Transverse colon (tissue), 4 donors: Measurements from ENCODE around the gene DCST2.

ENCODE experiments used
- EP300 ChIP-seq: sonication (generic); formaldehyde crosslinking; IDR thresholded peaks from one replicate; pipeline ENCODE4 v1.6.1; 2017; ENCODE audit warnings: antibody characterized with exemption, low read depth
- POLR2A ChIP-seq: fragments of 450-650 bp; IDR thresholded peaks from one replicate; pipeline ENCODE4 v1.6.1; 2016; ENCODE audit warnings: antibody characterized with exemption, mild to moderate bottlenecking, moderate library complexity
- POLR2AphosphoS5 ChIP-seq, 3 donors: sonication (generic); formaldehyde crosslinking; IDR thresholded peaks; one replicate each; pipeline ENCODE4 v1.6.1; 2016; ENCODE audit warnings: antibody characterized with exemption in 3 of 3
- TF ChIP-seq, protein P1 (sequence below), 5 experiments: fragments of 200-600 bp in 3 of 5; fragments of 450-650 bp in 2 of 5; sonication (generic) in 3 of 5; IDR thresholded peaks; 1 replicate in 2 of 5; 2 replicates in 3 of 5; pipeline ENCODE4 v1.5.1; 2016 to 2017; ENCODE audit warnings: antibody characterized with exemption in 5 of 5, inconsistent platforms in 3 of 5, mild to moderate bottlenecking in 2 of 5, moderate library complexity in 1 of 5

DNA sequence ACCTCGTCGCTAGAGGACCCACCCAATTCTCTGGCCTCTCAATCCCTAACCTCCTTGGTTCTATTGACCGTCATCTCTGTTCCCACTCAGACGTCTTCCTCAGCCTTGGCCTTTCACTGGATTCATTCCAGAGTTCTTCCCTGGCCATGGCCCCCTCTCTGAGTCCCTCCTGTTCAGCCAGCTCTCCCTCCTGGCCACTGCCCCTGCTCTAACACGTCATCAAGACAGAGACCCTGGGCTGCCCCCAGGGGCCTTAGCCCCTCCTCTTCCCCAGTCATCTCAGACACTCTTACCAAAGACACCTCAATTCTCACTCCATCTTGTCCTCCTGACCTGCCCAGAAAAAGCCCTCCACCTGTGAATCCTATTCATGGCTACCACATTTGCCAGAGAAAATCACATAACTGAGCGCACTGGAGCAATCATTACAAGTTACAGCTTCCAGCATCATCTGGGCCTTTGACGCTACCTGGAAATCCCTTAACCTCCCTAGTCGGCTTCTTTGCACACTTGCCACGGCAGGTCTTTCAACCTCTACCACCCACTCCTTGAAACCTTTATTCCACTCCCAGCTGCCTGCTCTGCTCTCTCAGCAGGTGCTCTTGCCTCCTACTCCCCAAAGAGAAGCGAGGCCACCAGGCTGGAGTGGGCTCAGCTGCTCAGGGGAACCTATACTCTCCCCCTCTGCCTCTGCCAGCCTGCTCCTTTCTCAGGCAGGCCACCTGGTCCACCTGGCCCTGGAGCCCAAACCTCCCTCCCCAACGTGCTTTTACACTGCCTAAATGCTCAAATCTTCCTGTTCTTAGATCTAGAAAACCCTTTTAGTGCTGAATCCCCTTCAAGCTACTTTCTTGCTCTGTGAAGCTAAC lies 14.0 kb downstream of the DCST2 start:
- TF ChIP-seq EP300 (no peak), POLR2A (no peak), POLR2AphosphoS5 (IDR thresholded peaks at IDR 0.05) (no peak)
- TF ChIP-seq, protein P1, sequence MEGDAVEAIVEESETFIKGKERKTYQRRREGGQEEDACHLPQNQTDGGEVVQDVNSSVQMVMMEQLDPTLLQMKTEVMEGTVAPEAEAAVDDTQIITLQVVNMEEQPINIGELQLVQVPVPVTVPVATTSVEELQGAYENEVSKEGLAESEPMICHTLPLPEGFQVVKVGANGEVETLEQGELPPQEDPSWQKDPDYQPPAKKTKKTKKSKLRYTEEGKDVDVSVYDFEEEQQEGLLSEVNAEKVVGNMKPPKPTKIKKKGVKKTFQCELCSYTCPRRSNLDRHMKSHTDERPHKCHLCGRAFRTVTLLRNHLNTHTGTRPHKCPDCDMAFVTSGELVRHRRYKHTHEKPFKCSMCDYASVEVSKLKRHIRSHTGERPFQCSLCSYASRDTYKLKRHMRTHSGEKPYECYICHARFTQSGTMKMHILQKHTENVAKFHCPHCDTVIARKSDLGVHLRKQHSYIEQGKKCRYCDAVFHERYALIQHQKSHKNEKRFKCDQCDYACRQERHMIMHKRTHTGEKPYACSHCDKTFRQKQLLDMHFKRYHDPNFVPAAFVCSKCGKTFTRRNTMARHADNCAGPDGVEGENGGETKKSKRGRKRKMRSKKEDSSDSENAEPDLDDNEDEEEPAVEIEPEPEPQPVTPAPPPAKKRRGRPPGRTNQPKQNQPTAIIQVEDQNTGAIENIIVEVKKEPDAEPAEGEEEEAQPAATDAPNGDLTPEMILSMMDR (IDR thresholded peaks at IDR 0.05): no peak
